GM23338 (cell line): ENCODE measurements around the gene HMGCS1. TPM values are rescaled to one million over a fixed set of nuclear protein-coding genes. Genes with fewer than 3 reads are reported as not detected.

ENCODE experiments used
- ATAC-seq: fragments of 200-7000 bp; cut with Tn5 transposase; 3 replicates; pipeline ENCODE4 v1.9.1; 2020
- DNase-seq: peaks from one replicate; pipeline ENCODE4 v3.0.0-alpha.2; 2015; ENCODE audit warnings: low spot score
- H2AFZ ChIP-seq: fragments of 200-600 bp; sonication (generic); 2 replicates; pipeline ENCODE4 v1.8.0; 2016; ENCODE audit warnings: antibody characterized with exemption, mild to moderate bottlenecking, moderate library complexity
- H3F3A ChIP-seq: fragments of 200-600 bp; sonication (generic); replicated peaks from 2 replicates; pipeline ENCODE4 v1.8.0; 2017; ENCODE audit warnings: antibody characterized with exemption, mixed run types, low read depth
- H3K27ac ChIP-seq: fragments of 200-600 bp; sonication (generic); 2 replicates; pipeline ENCODE4 v1.6.1; 2016; ENCODE audit warnings: low read depth
- H3K27me3 ChIP-seq: fragments of 200-600 bp; sonication (generic); 2 replicates; pipeline ENCODE4 v1.8.0; 2016; ENCODE audit warnings: mild to moderate bottlenecking, mixed run types, moderate library complexity; ENCODE audit not compliant: insufficient read depth
- H3K36me3 ChIP-seq: fragments of 200-600 bp; sonication (generic); 2 replicates; pipeline ENCODE4 v1.8.0; 2016; ENCODE audit warnings: mild to moderate bottlenecking; ENCODE audit not compliant: insufficient read depth
- H3K4me1 ChIP-seq: fragments of 200-600 bp; sonication (generic); 2 replicates; pipeline ENCODE4 v1.8.0; 2016; ENCODE audit warnings: mild to moderate bottlenecking, moderate library complexity; ENCODE audit not compliant: insufficient read depth
- H3K4me2 ChIP-seq: fragments of 200-600 bp; sonication (generic); 2 replicates; pipeline ENCODE4 v1.7.1; 2017; ENCODE audit warnings: mixed run types
- H3K4me3 ChIP-seq: fragments of 200-600 bp; sonication (generic); 2 replicates; pipeline ENCODE4 v1.6.1; 2016; ENCODE audit warnings: mixed run types
- H3K79me2 ChIP-seq: fragments of 200-600 bp; sonication (generic); replicated peaks from 2 replicates; pipeline ENCODE4 v1.8.0; 2017; ENCODE audit warnings: mild to moderate bottlenecking; ENCODE audit not compliant: insufficient read depth
- H3K9me2 ChIP-seq: fragments of 200-600 bp; sonication (generic); 2 replicates; pipeline ENCODE4 v1.8.0; 2017; ENCODE audit not compliant: insufficient read depth
- H4K20me1 ChIP-seq: fragments of 200-600 bp; sonication (generic); replicated peaks from 2 replicates; pipeline ENCODE4 v1.8.0; 2017; ENCODE audit warnings: mild to moderate bottlenecking; ENCODE audit not compliant: insufficient read depth
- H3K27ac Mint-ChIP-seq: 2 replicates; pipeline ENCODE4 v1.8.0; 2020; ENCODE audit warnings: inconsistent platforms, mild to moderate bottlenecking, moderate library complexity, mixed read lengths
- H3K27me3 Mint-ChIP-seq: 3 replicates; pipeline ENCODE4 v1.8.0; 2022; ENCODE audit warnings: low read depth, mild to moderate bottlenecking, moderate library complexity, mixed read lengths, inconsistent platforms; ENCODE audit not compliant: insufficient read depth, poor library complexity
- H3K36me3 Mint-ChIP-seq: 3 replicates; pipeline ENCODE4 v1.8.0; 2021; ENCODE audit warnings: low read depth, mild to moderate bottlenecking, inconsistent platforms, moderate library complexity, mixed read lengths
- H3K4me1 Mint-ChIP-seq: 3 replicates; pipeline ENCODE4 v1.8.0; 2020; ENCODE audit warnings: mild to moderate bottlenecking, inconsistent platforms, mixed read lengths
- H3K4me3 Mint-ChIP-seq: 3 replicates; pipeline ENCODE4 v1.8.0; 2021; ENCODE audit warnings: moderate library complexity, mild to moderate bottlenecking, inconsistent platforms, mixed read lengths
- H3K9me3 Mint-ChIP-seq: 3 replicates; pipeline ENCODE4 v1.8.0; 2020; ENCODE audit warnings: moderate library complexity, mild to moderate bottlenecking, inconsistent platforms, mixed read lengths
- CREB1 ChIP-seq: fragments of 250-450 bp; sonication (Bioruptor Pico); IDR thresholded peaks from 2 replicates; pipeline ENCODE4 v1.5.0; 2020; ENCODE audit warnings: low read depth, mild to moderate bottlenecking, moderate library complexity
- EZH2 ChIP-seq: fragments of 200-600 bp; sonication (generic); IDR thresholded peaks from one replicate; pipeline ENCODE4 v1.8.0; 2017; ENCODE audit warnings: antibody characterized with exemption, mild to moderate bottlenecking, low read depth; ENCODE audit not compliant: unreplicated experiment
- EZH2phosphoT487 ChIP-seq: fragments of 200-600 bp; sonication (generic); IDR thresholded peaks from one replicate; pipeline ENCODE4 v1.8.1; 2018; ENCODE audit warnings: antibody characterized with exemption; ENCODE audit not compliant: unreplicated experiment
- JUNB ChIP-seq: IDR thresholded peaks from one replicate; pipeline ENCODE4 v1.6.1; 2016; ENCODE audit warnings: antibody characterized with exemption; ENCODE audit not compliant: unreplicated experiment
- NANOG ChIP-seq: IDR thresholded peaks from 2 replicates; pipeline ENCODE4 v1.6.1; 2016; ENCODE audit warnings: antibody characterized with exemption, borderline replicate concordance
- POLR2AphosphoS5 ChIP-seq: IDR thresholded peaks from 2 replicates; pipeline ENCODE4 v1.6.1; 2016; ENCODE audit warnings: antibody characterized with exemption, low read depth
- REST ChIP-seq: IDR thresholded peaks from one replicate; pipeline ENCODE4 v1.6.1; 2018; ENCODE audit warnings: antibody characterized with exemption; ENCODE audit not compliant: unreplicated experiment
- STAT1 ChIP-seq: IDR thresholded peaks from one replicate; pipeline ENCODE4 v1.6.1; 2016; ENCODE audit warnings: antibody characterized with exemption; ENCODE audit not compliant: unreplicated experiment
- ZNF114 ChIP-seq: fragments of 250-450 bp; sonication (Bioruptor Pico); IDR thresholded peaks from 2 replicates; pipeline ENCODE4 v1.5.0; 2020; ENCODE audit warnings: mild to moderate bottlenecking, moderate library complexity
- ZNF331 ChIP-seq: fragments of 250-450 bp; sonication (Bioruptor Pico); IDR thresholded peaks from 2 replicates; pipeline ENCODE4 v1.5.0; 2020; ENCODE audit warnings: low read depth, mild to moderate bottlenecking, moderate library complexity
- polyA plus RNA-seq: library from polyadenylated mRNA; unstranded; fragments of >200 nt; fragmentation: Nextera tagmentation; extraction: Ambion mirVana; gene quantifications from 2 replicates; pipeline ENCODE4 v1.2.1, GENCODE V29; 2016
- total RNA-seq: library from RNA; depleted of rRNA; stranded (reverse); fragments of >200 nt; shearing (Covaris generic); gene quantifications from 2 replicates; pipeline ENCODE4 v1.2.3, GENCODE V29; 2014
- TF ChIP-seq, protein P1 (sequence below), 2 experiments: fragments of 200-600 bp in 1 of 2; sonication (generic) in 1 of 2; conservative IDR thresholded peaks; 2 replicates each; pipeline versions ENCODE4 v1.5.1 to v1.6.1; 2016 to 2017; ENCODE audit warnings: antibody characterized with exemption in 2 of 2, low read depth in 2 of 2, mild to moderate bottlenecking in 2 of 2, moderate library complexity in 1 of 2
- TF ChIP-seq, protein P2 (sequence below): IDR thresholded peaks from 2 replicates; pipeline ENCODE4 v1.6.1; 2016; ENCODE audit warnings: antibody characterized with exemption
- TF ChIP-seq, protein P3 (sequence below): fragments of 250-450 bp; sonication (Bioruptor Pico); IDR thresholded peaks from 2 replicates; pipeline ENCODE4 v1.5.0; 2020; ENCODE audit warnings: mild to moderate bottlenecking, moderate library complexity

HMGCS1 gene
- total and polyA plus RNA-seq, 2 experiments from 2014 or later = 172 to 278 TPM

DNA sequence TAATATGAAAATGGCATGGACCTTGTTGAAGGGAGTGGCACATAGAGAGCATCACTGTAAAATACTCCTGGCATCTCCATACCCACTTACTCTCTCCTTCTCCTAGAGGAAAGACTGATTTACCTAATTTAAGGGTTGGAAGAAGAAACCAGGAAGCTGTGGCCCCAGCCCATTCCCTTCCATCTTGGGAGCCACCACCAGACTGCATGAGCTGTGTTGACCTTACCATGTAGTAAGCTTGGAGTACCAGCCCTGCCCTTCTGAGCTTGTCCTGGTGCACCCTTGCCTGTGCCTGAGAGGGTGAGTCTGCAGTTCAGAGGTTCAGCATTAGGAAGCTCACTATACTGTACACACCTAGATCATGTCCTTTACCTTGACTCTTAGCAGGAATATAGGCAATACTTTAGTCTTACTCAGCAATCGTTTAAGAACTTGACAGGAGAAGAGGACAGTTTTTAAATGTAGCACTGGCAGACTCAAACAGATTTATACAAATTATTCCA is 35.7 kb upstream of the HMGCS1 start:
- H3K4me3 ChIP-seq = no peak overlapping the region
- Mint-ChIP-seq H3K9me3 (peaks cover 6% of the 10 kb centered on the region; the same call in 2 of the 3 replicates), H3K4me3 (no peak overlapping the region), H3K27ac (no peak overlapping the region), H3K4me1 (no peaks in the 10 kb centered on the region), H3K36me3 (no peaks in the 10 kb centered on the region), H3K27me3 (no peaks in the 10 kb centered on the region)
- no peak for TF ChIP-seq ZNF331
- no peak for TF ChIP-seq JUNB
- TF ChIP-seq, protein P1, sequence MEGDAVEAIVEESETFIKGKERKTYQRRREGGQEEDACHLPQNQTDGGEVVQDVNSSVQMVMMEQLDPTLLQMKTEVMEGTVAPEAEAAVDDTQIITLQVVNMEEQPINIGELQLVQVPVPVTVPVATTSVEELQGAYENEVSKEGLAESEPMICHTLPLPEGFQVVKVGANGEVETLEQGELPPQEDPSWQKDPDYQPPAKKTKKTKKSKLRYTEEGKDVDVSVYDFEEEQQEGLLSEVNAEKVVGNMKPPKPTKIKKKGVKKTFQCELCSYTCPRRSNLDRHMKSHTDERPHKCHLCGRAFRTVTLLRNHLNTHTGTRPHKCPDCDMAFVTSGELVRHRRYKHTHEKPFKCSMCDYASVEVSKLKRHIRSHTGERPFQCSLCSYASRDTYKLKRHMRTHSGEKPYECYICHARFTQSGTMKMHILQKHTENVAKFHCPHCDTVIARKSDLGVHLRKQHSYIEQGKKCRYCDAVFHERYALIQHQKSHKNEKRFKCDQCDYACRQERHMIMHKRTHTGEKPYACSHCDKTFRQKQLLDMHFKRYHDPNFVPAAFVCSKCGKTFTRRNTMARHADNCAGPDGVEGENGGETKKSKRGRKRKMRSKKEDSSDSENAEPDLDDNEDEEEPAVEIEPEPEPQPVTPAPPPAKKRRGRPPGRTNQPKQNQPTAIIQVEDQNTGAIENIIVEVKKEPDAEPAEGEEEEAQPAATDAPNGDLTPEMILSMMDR (conservative IDR thresholded peaks at IDR 0.05; ENCODE audit: low read depth in 2 of 2) = no peak
- no peak for TF ChIP-seq REST
- no peak for TF ChIP-seq STAT1
- no peak for TF ChIP-seq CREB1
- no peak for TF ChIP-seq NANOG
- TF ChIP-seq, protein P2, sequence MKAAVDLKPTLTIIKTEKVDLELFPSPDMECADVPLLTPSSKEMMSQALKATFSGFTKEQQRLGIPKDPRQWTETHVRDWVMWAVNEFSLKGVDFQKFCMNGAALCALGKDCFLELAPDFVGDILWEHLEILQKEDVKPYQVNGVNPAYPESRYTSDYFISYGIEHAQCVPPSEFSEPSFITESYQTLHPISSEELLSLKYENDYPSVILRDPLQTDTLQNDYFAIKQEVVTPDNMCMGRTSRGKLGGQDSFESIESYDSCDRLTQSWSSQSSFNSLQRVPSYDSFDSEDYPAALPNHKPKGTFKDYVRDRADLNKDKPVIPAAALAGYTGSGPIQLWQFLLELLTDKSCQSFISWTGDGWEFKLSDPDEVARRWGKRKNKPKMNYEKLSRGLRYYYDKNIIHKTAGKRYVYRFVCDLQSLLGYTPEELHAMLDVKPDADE = no peak
- TF ChIP-seq POLR2AphosphoS5 = no peak
- TF ChIP-seq EZH2phosphoT487 = no peak
- TF ChIP-seq ZNF114 (CRISPR knock-in tag) = no peak
- TF ChIP-seq EZH2 = no peak
- TF ChIP-seq, protein P3, sequence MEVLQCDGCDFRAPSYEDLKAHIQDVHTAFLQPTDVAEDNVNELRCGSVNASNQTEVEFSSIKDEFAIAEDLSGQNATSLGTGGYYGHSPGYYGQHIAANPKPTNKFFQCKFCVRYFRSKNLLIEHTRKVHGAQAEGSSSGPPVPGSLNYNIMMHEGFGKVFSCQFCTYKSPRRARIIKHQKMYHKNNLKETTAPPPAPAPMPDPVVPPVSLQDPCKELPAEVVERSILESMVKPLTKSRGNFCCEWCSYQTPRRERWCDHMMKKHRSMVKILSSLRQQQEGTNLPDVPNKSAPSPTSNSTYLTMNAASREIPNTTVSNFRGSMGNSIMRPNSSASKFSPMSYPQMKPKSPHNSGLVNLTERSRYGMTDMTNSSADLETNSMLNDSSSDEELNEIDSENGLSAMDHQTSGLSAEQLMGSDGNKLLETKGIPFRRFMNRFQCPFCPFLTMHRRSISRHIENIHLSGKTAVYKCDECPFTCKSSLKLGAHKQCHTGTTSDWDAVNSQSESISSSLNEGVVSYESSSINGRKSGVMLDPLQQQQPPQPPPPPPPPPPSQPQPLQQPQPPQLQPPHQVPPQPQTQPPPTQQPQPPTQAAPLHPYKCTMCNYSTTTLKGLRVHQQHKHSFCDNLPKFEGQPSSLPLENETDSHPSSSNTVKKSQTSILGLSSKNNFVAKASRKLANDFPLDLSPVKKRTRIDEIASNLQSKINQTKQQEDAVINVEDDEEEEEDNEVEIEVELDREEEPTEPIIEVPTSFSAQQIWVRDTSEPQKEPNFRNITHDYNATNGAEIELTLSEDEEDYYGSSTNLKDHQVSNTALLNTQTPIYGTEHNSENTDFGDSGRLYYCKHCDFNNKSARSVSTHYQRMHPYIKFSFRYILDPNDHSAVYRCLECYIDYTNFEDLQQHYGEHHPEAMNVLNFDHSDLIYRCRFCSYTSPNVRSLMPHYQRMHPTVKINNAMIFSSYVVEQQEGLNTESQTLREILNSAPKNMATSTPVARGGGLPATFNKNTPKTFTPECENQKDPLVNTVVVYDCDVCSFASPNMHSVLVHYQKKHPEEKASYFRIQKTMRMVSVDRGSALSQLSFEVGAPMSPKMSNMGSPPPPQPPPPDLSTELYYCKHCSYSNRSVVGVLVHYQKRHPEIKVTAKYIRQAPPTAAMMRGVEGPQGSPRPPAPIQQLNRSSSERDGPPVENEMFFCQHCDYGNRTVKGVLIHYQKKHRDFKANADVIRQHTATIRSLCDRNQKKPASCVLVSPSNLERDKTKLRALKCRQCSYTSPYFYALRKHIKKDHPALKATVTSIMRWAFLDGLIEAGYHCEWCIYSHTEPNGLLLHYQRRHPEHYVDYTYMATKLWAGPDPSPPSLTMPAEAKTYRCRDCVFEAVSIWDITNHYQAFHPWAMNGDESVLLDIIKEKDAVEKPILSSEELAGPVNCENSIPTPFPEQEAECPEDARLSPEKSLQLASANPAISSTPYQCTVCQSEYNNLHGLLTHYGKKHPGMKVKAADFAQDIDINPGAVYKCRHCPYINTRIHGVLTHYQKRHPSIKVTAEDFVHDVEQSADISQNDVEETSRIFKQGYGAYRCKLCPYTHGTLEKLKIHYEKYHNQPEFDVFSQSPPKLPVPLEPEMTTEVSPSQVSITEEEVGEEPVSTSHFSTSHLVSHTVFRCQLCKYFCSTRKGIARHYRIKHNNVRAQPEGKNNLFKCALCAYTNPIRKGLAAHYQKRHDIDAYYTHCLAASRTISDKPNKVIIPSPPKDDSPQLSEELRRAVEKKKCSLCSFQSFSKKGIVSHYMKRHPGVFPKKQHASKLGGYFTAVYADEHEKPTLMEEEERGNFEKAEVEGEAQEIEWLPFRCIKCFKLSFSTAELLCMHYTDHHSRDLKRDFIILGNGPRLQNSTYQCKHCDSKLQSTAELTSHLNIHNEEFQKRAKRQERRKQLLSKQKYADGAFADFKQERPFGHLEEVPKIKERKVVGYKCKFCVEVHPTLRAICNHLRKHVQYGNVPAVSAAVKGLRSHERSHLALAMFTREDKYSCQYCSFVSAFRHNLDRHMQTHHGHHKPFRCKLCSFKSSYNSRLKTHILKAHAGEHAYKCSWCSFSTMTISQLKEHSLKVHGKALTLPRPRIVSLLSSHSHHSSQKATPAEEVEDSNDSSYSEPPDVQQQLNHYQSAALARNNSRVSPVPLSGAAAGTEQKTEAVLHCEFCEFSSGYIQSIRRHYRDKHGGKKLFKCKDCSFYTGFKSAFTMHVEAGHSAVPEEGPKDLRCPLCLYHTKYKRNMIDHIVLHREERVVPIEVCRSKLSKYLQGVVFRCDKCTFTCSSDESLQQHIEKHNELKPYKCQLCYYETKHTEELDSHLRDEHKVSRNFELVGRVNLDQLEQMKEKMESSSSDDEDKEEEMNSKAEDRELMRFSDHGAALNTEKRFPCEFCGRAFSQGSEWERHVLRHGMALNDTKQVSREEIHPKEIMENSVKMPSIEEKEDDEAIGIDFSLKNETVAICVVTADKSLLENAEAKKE (CRISPR knock-in tag) = no peak
- H3K79me2 ChIP-seq = no peaks in the 10 kb centered on the region
- peaks cover 3% of the 10 kb centered on the region; the same call in 1 of the 2 replicates for H3K9me2 ChIP-seq
- no peaks in the 10 kb centered on the region for H3K27me3 ChIP-seq
- H4K20me1 ChIP-seq = no peaks in the 10 kb centered on the region
- H2AFZ ChIP-seq = no peak overlapping the region
- no peaks in the 10 kb centered on the region for H3K4me1 ChIP-seq
- no peaks in the 10 kb centered on the region for H3K36me3 ChIP-seq
- DNase-seq (no peak), ATAC-seq (no peak)
- no peak overlapping the region for H3K27ac ChIP-seq
- H3F3A ChIP-seq = no peaks in the 10 kb centered on the region
- H3K4me2 ChIP-seq = no peak overlapping the region
